ENCODE data around the gene KRTAP10-12. TPM values are rescaled to one million over a fixed set of nuclear protein-coding genes. Genes with fewer than 3 reads are reported as not detected.
A peak's percentile ranks its signal among the peaks of the same experiment; 100 is the strongest.

Gene KRTAP10-12
- total and polyA plus RNA-seq, 2 of the 13 experiments (the other 11 are each of a cell fraction or from before 2014, with no cell fraction given), result not detected

DNA sequence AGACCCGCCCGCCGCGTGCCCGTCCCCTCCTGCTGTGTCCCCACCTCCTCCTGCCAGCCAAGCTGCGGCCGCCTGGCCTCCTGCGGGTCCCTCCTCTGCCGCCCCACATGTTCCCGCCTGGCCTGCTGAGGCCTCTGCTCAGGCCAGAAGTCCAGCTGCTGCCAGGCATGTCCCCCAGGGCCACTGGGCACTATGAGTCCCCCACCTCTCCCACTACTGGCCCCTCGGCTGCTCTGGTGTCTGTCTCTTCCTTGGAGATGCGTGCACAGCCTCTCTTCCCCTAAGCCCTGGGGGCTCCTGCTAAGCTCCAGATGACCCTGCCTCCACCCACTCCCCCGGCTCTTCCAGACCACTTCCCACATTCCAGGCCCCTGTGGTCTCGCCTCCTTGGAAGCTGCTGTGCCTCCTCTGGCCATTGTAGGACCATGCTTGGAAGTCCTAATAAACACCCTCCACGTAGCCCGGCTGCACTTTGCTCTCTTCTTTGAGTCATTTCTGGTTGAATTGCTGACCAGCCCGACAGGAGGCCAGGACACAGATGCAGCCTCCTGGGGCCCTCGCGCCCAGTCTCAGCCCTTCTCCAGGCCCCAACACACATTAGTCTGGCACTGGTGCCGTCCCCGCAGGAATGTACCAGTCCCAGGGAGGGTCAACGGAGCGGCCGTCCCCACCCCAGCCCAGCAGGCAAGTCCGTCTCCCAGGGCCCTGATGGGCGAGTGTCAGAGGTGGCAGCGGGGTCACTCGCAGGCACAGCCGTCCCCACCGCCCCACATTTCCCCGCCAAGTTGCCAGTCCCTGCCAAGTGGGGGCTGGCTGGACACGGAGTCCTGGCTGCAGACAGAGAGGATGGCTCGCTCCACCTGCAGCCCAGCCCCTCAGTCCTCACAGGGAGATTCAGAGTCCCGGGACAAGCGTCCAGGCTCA lies 1.1 kb downstream of the KRTAP10-12 start (continued):
- no peak for TF ChIP-seq ZFP36L1 (CRISPR knock-in tag; IDR thresholded peaks at IDR 0.05)
- TF ChIP-seq ZNF740 (CRISPR knock-in tag; IDR thresholded peaks at IDR 0.05), result peak; percentile 47; the same call in 1 of the 2 replicates
- TF ChIP-seq FOSL1 (CRISPR knock-in tag; IDR thresholded peaks at IDR 0.05; ENCODE audit: borderline replicate concordance), result peak; percentile 29; the same call in 1 of the 2 replicates
- no peak for TF ChIP-seq BRCA1 (CRISPR knock-in tag; IDR thresholded peaks at IDR 0.05)
- TF ChIP-seq YEATS4 (CRISPR knock-in tag; IDR thresholded peaks at IDR 0.05; ENCODE audit: borderline replicate concordance), result 0 out of 2 replicates have a peak, but pooled peaks have one; percentile 41
- TF ChIP-seq, protein P1, sequence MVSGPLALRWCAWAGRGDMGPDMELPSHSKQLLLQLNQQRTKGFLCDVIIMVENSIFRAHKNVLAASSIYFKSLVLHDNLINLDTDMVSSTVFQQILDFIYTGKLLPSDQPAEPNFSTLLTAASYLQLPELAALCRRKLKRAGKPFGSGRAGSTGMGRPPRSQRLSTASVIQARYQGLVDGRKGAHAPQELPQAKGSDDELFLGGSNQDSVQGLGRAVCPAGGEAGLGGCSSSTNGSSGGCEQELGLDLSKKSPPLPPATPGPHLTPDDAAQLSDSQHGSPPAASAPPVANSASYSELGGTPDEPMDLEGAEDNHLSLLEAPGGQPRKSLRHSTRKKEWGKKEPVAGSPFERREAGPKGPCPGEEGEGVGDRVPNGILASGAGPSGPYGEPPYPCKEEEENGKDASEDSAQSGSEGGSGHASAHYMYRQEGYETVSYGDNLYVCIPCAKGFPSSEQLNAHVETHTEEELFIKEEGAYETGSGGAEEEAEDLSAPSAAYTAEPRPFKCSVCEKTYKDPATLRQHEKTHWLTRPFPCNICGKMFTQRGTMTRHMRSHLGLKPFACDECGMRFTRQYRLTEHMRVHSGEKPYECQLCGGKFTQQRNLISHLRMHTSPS (CRISPR knock-in tag; IDR thresholded peaks at IDR 0.05; ENCODE audit: low read depth), result peak; percentile 40; the same call in 1 of the 2 replicates
- TF ChIP-seq PHF21A (CRISPR knock-in tag; IDR thresholded peaks at IDR 0.05), result peak; percentile 32; the same call in 1 of the 2 replicates
- no peak for TF ChIP-seq NFATC3 (CRISPR knock-in tag; IDR thresholded peaks at IDR 0.05)
- peak; percentile 57; the same call in 1 of the 2 replicates for TF ChIP-seq HNF1B (CRISPR knock-in tag; IDR thresholded peaks at IDR 0.05)
- no peak for TF ChIP-seq HNRNPH1 (optimal IDR thresholded peaks at IDR 0.05; ENCODE audit: low read depth, low read length)
- 0 out of 2 replicates have a peak, but pooled peaks have one; percentile 10 for TF ChIP-seq RAD21 (CRISPR knock-in tag; IDR thresholded peaks at IDR 0.05)
- TF ChIP-seq, protein P2, sequence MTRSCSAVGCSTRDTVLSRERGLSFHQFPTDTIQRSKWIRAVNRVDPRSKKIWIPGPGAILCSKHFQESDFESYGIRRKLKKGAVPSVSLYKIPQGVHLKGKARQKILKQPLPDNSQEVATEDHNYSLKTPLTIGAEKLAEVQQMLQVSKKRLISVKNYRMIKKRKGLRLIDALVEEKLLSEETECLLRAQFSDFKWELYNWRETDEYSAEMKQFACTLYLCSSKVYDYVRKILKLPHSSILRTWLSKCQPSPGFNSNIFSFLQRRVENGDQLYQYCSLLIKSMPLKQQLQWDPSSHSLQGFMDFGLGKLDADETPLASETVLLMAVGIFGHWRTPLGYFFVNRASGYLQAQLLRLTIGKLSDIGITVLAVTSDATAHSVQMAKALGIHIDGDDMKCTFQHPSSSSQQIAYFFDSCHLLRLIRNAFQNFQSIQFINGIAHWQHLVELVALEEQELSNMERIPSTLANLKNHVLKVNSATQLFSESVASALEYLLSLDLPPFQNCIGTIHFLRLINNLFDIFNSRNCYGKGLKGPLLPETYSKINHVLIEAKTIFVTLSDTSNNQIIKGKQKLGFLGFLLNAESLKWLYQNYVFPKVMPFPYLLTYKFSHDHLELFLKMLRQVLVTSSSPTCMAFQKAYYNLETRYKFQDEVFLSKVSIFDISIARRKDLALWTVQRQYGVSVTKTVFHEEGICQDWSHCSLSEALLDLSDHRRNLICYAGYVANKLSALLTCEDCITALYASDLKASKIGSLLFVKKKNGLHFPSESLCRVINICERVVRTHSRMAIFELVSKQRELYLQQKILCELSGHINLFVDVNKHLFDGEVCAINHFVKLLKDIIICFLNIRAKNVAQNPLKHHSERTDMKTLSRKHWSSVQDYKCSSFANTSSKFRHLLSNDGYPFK (CRISPR knock-in tag; IDR thresholded peaks at IDR 0.05; ENCODE audit: borderline replicate concordance), result 0 out of 2 replicates have a peak, but pooled peaks have one; percentile 16
- no peak for TF ChIP-seq HMG20B (CRISPR knock-in tag; conservative IDR thresholded peaks at IDR 0.05)
- peak; percentile 38; the same call in 1 of the 2 replicates for TF ChIP-seq ZFP41 (CRISPR knock-in tag; IDR thresholded peaks at IDR 0.05; ENCODE audit: borderline replicate concordance)
- TF ChIP-seq ZBTB7B (CRISPR knock-in tag; IDR thresholded peaks at IDR 0.05), result peak; percentile 78
- 0 out of 2 replicates have a peak, but pooled peaks have one; percentile 25 for TF ChIP-seq ZKSCAN8 (CRISPR knock-in tag; IDR thresholded peaks at IDR 0.05; ENCODE audit: borderline replicate concordance)
- no peak for TF ChIP-seq ZNF251 (CRISPR knock-in tag; IDR thresholded peaks at IDR 0.05)
- 0 out of 2 replicates have a peak, but pooled peaks have one; percentile 24 for TF ChIP-seq ZNF777 (CRISPR knock-in tag; IDR thresholded peaks at IDR 0.05)
- peak; percentile 62; the same call in 1 of the 2 replicates for TF ChIP-seq MTA1 (CRISPR knock-in tag; IDR thresholded peaks at IDR 0.05; ENCODE audit: borderline replicate concordance)
- peak; percentile 95; the same call in 1 of the 2 replicates for TF ChIP-seq ZNF543 (CRISPR knock-in tag; IDR thresholded peaks at IDR 0.05)
